GM12891 (cell line): ENCODE results near the gene PRR14.

Experiments
- DNase-seq: peaks from one replicate; pipeline ENCODE4 v3.0.0; 2011; ENCODE audit warnings: low spot score; ENCODE audit not compliant: insufficient read length
- FAIRE-seq: peaks from 2 replicates; lab custom pipeline; 2011; peaks lifted over from hg19 to GRCh38; lab: Jason Lieb, UNC
- PAX5 ChIP-seq: IDR thresholded peaks from 2 replicates; pipeline ENCODE4 v1.6.1; 2011; ENCODE audit warnings: low read length, moderate library complexity, mild to moderate bottlenecking; ENCODE audit not compliant: insufficient read depth, severe bottlenecking
- POLR2A ChIP-seq: IDR thresholded peaks from 2 replicates; pipeline ENCODE4 v1.6.1; 2011; ENCODE audit warnings: low read depth, low read length, control low read depth
- POLR2AphosphoS5 ChIP-seq: IDR thresholded peaks from 2 replicates; pipeline ENCODE4 v1.6.1; 2011; ENCODE audit warnings: low read depth, low read length, control low read depth
- POU2F2 ChIP-seq: IDR thresholded peaks from 2 replicates; pipeline ENCODE4 v1.6.1; 2011; ENCODE audit warnings: low read depth, mild to moderate bottlenecking, control low read depth, low read length, moderate library complexity
- SPI1 ChIP-seq: IDR thresholded peaks from 2 replicates; pipeline ENCODE4 v1.6.1; 2011; ENCODE audit warnings: low read depth, low read length, control low read depth
- TAF1 ChIP-seq: IDR thresholded peaks from 2 replicates; pipeline ENCODE4 v1.6.1; 2011; ENCODE audit warnings: low read depth, low read length, control low read depth

Gene PRR14

GRCh38 chr16:30665830-30666190 is 15.1 kb downstream of the PRR14 start:
- TF ChIP-seq POLR2AphosphoS5 (no peak), TAF1 (no peak), POLR2A (no peak), POU2F2 (no peak), SPI1 (no peak), PAX5 (no peak)
- no peak for DNase-seq
- FAIRE-seq = no peak

GRCh38 chr16:30666681-30667080 is 15.9 kb downstream of the PRR14 start:
- TF ChIP-seq SPI1 (no peak), POLR2A (no peak), PAX5 (no peak), POU2F2 (no peak), POLR2AphosphoS5 (no peak), TAF1 (no peak)
- no peak for DNase-seq
- FAIRE-seq = no peak

GRCh38 chr16:30667361-30667905 is 16.7 kb downstream of the PRR14 start:
- DNase-seq = no peak
- TF ChIP-seq POU2F2 (no peak), POLR2A (no peak), TAF1 (no peak), SPI1 (no peak), POLR2AphosphoS5 (no peak)
- no peak for FAIRE-seq

- FAIRE-seq (no peak), DNase-seq (no peak)
- TF ChIP-seq PAX5 = no peak
- TF ChIP-seq POLR2A = no peak
- TF ChIP-seq POU2F2 = no peak
- TF ChIP-seq SPI1 = no peak
- no peak for TF ChIP-seq TAF1
- TF ChIP-seq POLR2AphosphoS5 = no peak
Observed at GRCh38 chr16:30668393-30668792, 17.6 kb downstream of the PRR14 start.

GRCh38 chr16:30669026-30669902 is 18.5 kb downstream of the PRR14 start:
- no peak for TF ChIP-seq POLR2A
- no peak for TF ChIP-seq PAX5
- no peak for TF ChIP-seq TAF1
- TF ChIP-seq SPI1 = no peak
- TF ChIP-seq POU2F2 = no peak
- TF ChIP-seq POLR2AphosphoS5 = no peak
- DNase-seq (no peak), FAIRE-seq (no peak)

- FAIRE-seq (no peak), DNase-seq (no peak)
- TF ChIP-seq POLR2AphosphoS5 (peak; percentile 48; the same call in 1 of the 2 replicates), POLR2A (0 out of 2 replicates have a peak, but pooled peaks have one; percentile 35), POU2F2 (no peak), SPI1 (no peak)
Observed at GRCh38 chr16:30669903-30670824, 19.4 kb downstream of the PRR14 start.

GRCh38 chr16:30675143-30675542 is 24.4 kb downstream of the PRR14 start:
- DNase-seq = no peak
- TF ChIP-seq POLR2A (no peak), PAX5 (no peak), SPI1 (no peak), POLR2AphosphoS5 (no peak), TAF1 (no peak)
- no peak for FAIRE-seq

- TF ChIP-seq POLR2A (no peak), SPI1 (no peak), POU2F2 (no peak), POLR2AphosphoS5 (no peak), TAF1 (no peak), PAX5 (no peak)
- no peak for DNase-seq
- FAIRE-seq = no peak
Observed at GRCh38 chr16:30677931-30678585, 27.3 kb downstream of the PRR14 start.

- DNase-seq (no peak), FAIRE-seq (no peak)
- TF ChIP-seq POU2F2 = no peak
- TF ChIP-seq POLR2AphosphoS5 = no peak
- TF ChIP-seq PAX5 = no peak
- TF ChIP-seq POLR2A = no peak
- no peak for TF ChIP-seq SPI1
- TF ChIP-seq TAF1 = no peak
Observed at GRCh38 chr16:30678586-30678970, 27.8 kb downstream of the PRR14 start.
